Left ventricle myocardium superior (tissue), 1 donor: ENCODE data around the gene TRUB1. TPM values are rescaled to one million over a fixed set of nuclear protein-coding genes. Genes with fewer than 3 reads are reported as not detected.

Experiments
- ATAC-seq: fragments of 200-7000 bp; cut with Tn5 transposase; one replicate; pipeline ENCODE4 v1.9.1; 2020; ENCODE audit warnings: mild to moderate bottlenecking, moderate library complexity
- DNase-seq: peaks from one replicate; pipeline ENCODE4 v3.0.0-alpha.2; 2020
- intact Hi-C: fragments of 100-400 bp; cut with micrococcal nuclease; formaldehyde crosslinking; loops from one replicate; pipeline ENCODE4 v1.11.0; 2022
- total RNA-seq: library from RNA; stranded (reverse); fragmentation: NEBNext Ultra II Directional; extraction: Animal tissue kit (Norgen Biotek cat#: 25700); gene quantifications from one replicate; pipeline ENCODE4 v1.2.1, GENCODE V29; 2021
- donor health status: DM: no; HTN: yes; CAD: no; lungs with severe emphysema.

Gene TRUB1
- total RNA-seq, 1 donor from 2014 or later: 13.8 TPM

- intact Hi-C loops: no loop called here
- ATAC-seq: no peak
- no peak for DNase-seq
These were observed 29.1 kb downstream of the TRUB1 start for GRCh38 chr10:114967071-114967470.

GRCh38 chr10:114970515-114970914 lies 32.5 kb downstream of the TRUB1 start:
- intact Hi-C loops: no loop called here
- peak; percentile 80 for ATAC-seq
- no peak for DNase-seq

GRCh38 chr10:114973306-114973705 lies 35.3 kb downstream of the TRUB1 start:
- intact Hi-C loops: no loop called here
- ATAC-seq: no peak
- no peak for DNase-seq

GRCh38 chr10:114973997-114974396 lies 36.0 kb downstream of the TRUB1 start:
- intact Hi-C loops: no loop called here
- DNase-seq: no peak
- no peak for ATAC-seq

GRCh38 chr10:114974625-114975024 lies 36.6 kb downstream of the TRUB1 start:
- intact Hi-C loops: no loop called here
- no peak for DNase-seq
- peak; percentile 81 for ATAC-seq

- intact Hi-C loops: no loop called here
- DNase-seq (no peak), ATAC-seq (no peak)
These were observed 37.1 kb downstream of the TRUB1 start for GRCh38 chr10:114975091-114975490.

- DNase-seq (no peak), ATAC-seq (no peak)
- intact Hi-C loops: no loop called here
These were observed 45.0 kb downstream of the TRUB1 start for GRCh38 chr10:114982989-114983388.

- DNase-seq (no peak), ATAC-seq (no peak)
- intact Hi-C loops: no loop called here
These were observed 50.0 kb downstream of the TRUB1 start for GRCh38 chr10:114987995-114988394.

- intact Hi-C loops: no loop called here
These were observed 52.6 kb downstream of the TRUB1 start for GRCh38 chr10:114990586-114990985.

GRCh38 chr10:114990991-114991390 lies 53.0 kb downstream of the TRUB1 start:
- intact Hi-C loops: no loop called here
- ATAC-seq (no peak), DNase-seq (no peak)

More at GRCh38 chr10:114990586-114990985, 52.6 kb downstream of the TRUB1 start:
- no peak for DNase-seq
- ATAC-seq: no peak

GRCh38 chr10:114992189-114992775 lies 54.3 kb downstream of the TRUB1 start:
- DNase-seq: no peak
- no peak for ATAC-seq
- intact Hi-C loops: no loop called here

GRCh38 chr10:114995468-114996247 lies 57.7 kb downstream of the TRUB1 start:
- intact Hi-C loops: no loop called here
- ATAC-seq: no peak
- DNase-seq: no peak

- no peak for DNase-seq
- intact Hi-C loops: no loop called here
- no peak for ATAC-seq
These were observed 58.5 kb downstream of the TRUB1 start for GRCh38 chr10:114996542-114996941.

- intact Hi-C loops: no loop called here
- no peak for ATAC-seq
- no peak for DNase-seq
These were observed 61.0 kb downstream of the TRUB1 start for GRCh38 chr10:114998993-114999392.

- DNase-seq (no peak), ATAC-seq (no peak)
- intact Hi-C loops: no loop called here
These were observed 63.7 kb downstream of the TRUB1 start for GRCh38 chr10:115001506-115002381.

GRCh38 chr10:115003396-115003795 lies 65.4 kb downstream of the TRUB1 start:
- ATAC-seq: no peak
- intact Hi-C loops: no loop called here
- no peak for DNase-seq

- no peak for DNase-seq
- intact Hi-C loops: no loop called here
These were observed 66.4 kb downstream of the TRUB1 start for GRCh38 chr10:115004236-115004862.

GRCh38 chr10:115005771-115006170 lies 67.8 kb downstream of the TRUB1 start:
- no peak for DNase-seq
- no peak for ATAC-seq
- intact Hi-C loops: no loop called here

More at GRCh38 chr10:115004236-115004862, 66.4 kb downstream of the TRUB1 start:
- no peak for ATAC-seq

- intact Hi-C loops: no loop called here
- no peak for DNase-seq
- no peak for ATAC-seq
These were observed 80.4 kb downstream of the TRUB1 start for GRCh38 chr10:115018185-115018931.
